ENCODE data around the gene TNNI3.

- TF ChIP-seq CTCF (conservative IDR thresholded peaks at IDR 0.05) (no peak), EZH2 (IDR thresholded peaks at IDR 0.05; ENCODE audit: low read depth) (no peak)
Measured at GRCh38 chr19:55149078-55150003, 8.2 kb downstream of the TNNI3 start, which contains the start of gene TNNT1.

Measured in PC-9 (cell line).